Esophagus muscularis mucosa (tissue), 4 donors: ENCODE measurements around the gene MPPED1. TPM values are rescaled to one million over a fixed set of nuclear protein-coding genes. Genes with fewer than 3 reads are reported as not detected.

Source experiments
- DNase-seq: peaks from one replicate; pipeline ENCODE4 v3.0.0-alpha.2; 2017; ENCODE audit errors: extremely low spot score
- H3K27ac ChIP-seq, 4 donors: fragments of 200-600 bp; sonication (generic); replicated peaks in 1 of 4; 1 replicate in 3 of 4; 2 replicates in 1 of 4; pipeline ENCODE4 v1.5.1; 2016 to 2019; ENCODE audit warnings: mild to moderate bottlenecking in 1 of 4
- H3K27me3 ChIP-seq, 4 donors: fragments of 200-600 bp; sonication (generic); one replicate each; pipeline versions ENCODE4 v1.5.1 to v1.6.0; 2016 to 2019
- H3K36me3 ChIP-seq, 4 donors: fragments of 200-600 bp; sonication (generic); one replicate each; pipeline ENCODE4 v1.5.1; 2016 to 2019
- H3K4me1 ChIP-seq, 4 donors: fragments of 200-600 bp; sonication (generic); one replicate each; pipeline ENCODE4 v1.5.1; 2016 to 2019
- H3K4me3 ChIP-seq, 4 donors: fragments of 200-600 bp; sonication (generic); 1 replicate in 2 of 4; 2 replicates in 2 of 4; pipeline ENCODE4 v1.5.1; 2016 to 2019; ENCODE audit warnings: mild to moderate bottlenecking in 4 of 4, moderate library complexity in 1 of 4
- H3K9me3 ChIP-seq, 4 donors: fragments of 200-600 bp; sonication (generic); 1 replicate in 3 of 4; 2 replicates in 1 of 4; pipeline ENCODE4 v1.5.1; 2016 to 2019
- EP300 ChIP-seq: sonication (generic); formaldehyde crosslinking; IDR thresholded peaks from one replicate; pipeline ENCODE4 v1.6.1; 2017; ENCODE audit warnings: antibody characterized with exemption
- POLR2A ChIP-seq: fragments of 450-650 bp; IDR thresholded peaks from one replicate; pipeline ENCODE4 v1.6.1; 2017; ENCODE audit warnings: antibody characterized with exemption, moderate library complexity, mild to moderate bottlenecking, low read depth
- POLR2AphosphoS5 ChIP-seq, 2 donors: sonication (generic); formaldehyde crosslinking; IDR thresholded peaks; one replicate each; pipeline ENCODE4 v1.6.1; 2017; ENCODE audit warnings: antibody characterized with exemption in 2 of 2
- WGBS: methylation state at CpG from one replicate; pipeline ENCODE4 v1.1.5; 2018; 5-methylcytosine and 5-hydroxymethylcytosine counted together
- intact Hi-C: fragments of 100-400 bp; cut with DNase I; formaldehyde crosslinking; loops from one replicate; pipeline ENCODE4 v1.15.1; 2023
- total RNA-seq, 4 donors: library from RNA; depleted of rRNA; stranded (reverse); fragments of >200 nt; gene quantifications; one replicate each; pipeline versions ENCODE4 v1.1.0 to v1.2.1, GENCODE V29; 2016
- TF ChIP-seq, protein P1 (sequence below), 3 experiments: fragments of 200-600 bp in 2 of 3; fragments of 450-650 bp in 1 of 3; sonication (generic) in 2 of 3; IDR thresholded peaks; one replicate each; pipeline ENCODE4 v1.5.1; 2017 to 2019; ENCODE audit warnings: antibody characterized with exemption in 3 of 3, mild to moderate bottlenecking in 2 of 3, moderate library complexity in 1 of 3

MPPED1 gene
- total RNA-seq, 4 donors from 2014 or later, result not detected

DNA sequence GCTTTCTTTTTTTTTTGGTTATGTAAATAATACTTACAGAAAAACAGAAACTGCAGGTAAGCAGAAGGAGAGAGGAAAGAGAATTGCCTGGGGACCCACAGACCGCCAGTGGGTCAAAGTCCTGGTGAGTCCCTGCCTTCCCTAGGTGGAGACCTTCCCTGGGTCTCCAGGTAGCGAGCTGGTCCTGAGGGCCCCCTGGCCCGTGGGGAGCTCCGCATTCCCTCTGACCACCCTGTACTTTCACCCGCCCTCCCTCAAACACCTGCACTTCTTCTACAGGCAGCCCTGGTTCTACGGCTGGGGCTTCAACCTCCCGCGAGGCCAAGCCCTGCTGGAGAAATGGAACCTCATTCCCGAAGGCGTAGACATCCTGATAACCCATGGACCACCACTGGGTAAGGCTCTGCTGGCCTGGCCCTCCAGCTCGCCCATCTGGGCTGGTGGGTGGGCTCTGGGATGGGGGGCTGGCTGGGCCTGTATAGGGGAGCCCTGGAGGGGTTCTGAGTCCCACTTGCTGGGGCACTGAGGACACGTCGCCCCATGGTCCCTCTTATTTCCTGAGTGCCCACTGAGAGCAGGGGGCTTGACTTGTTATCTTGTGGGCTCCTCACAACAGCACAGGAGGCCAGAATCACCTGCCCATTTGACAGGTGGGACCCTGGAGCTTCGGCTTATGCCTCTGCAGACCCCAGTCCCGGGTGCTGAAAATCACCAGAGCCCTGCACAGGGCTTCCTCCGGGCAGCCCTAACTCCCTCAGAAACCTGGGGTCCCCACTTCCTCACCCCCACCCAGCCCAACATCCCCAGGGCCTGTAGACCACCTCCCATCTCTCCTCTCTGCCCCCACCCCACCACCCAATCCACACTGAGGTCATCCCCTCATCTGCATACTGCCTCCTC is 86.4 kb downstream of the MPPED1 start:
- Histone ChIP-seq H3K4me1 (no peaks in the 10 kb centered on the region), H3K4me3 (no peak overlapping the region), H3K9me3 (no peaks in the 10 kb centered on the region), H3K27me3 (peaks cover 0 to 19% (median 0%) of the 10 kb centered on the region in 4 donors), H3K27ac (no peak overlapping the region), H3K36me3 (no peaks in the 10 kb centered on the region)
- no peak for DNase-seq
- TF ChIP-seq POLR2AphosphoS5 (IDR thresholded peaks at IDR 0.05) (no peak), POLR2A (no peak), EP300 (no peak)
- TF ChIP-seq, protein P1, sequence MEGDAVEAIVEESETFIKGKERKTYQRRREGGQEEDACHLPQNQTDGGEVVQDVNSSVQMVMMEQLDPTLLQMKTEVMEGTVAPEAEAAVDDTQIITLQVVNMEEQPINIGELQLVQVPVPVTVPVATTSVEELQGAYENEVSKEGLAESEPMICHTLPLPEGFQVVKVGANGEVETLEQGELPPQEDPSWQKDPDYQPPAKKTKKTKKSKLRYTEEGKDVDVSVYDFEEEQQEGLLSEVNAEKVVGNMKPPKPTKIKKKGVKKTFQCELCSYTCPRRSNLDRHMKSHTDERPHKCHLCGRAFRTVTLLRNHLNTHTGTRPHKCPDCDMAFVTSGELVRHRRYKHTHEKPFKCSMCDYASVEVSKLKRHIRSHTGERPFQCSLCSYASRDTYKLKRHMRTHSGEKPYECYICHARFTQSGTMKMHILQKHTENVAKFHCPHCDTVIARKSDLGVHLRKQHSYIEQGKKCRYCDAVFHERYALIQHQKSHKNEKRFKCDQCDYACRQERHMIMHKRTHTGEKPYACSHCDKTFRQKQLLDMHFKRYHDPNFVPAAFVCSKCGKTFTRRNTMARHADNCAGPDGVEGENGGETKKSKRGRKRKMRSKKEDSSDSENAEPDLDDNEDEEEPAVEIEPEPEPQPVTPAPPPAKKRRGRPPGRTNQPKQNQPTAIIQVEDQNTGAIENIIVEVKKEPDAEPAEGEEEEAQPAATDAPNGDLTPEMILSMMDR (IDR thresholded peaks at IDR 0.05), result no peak
- intact Hi-C loops, result no loop called here
- 88% methylated on average over 9 of the region's 16 CpGs for WGBS

DNA sequence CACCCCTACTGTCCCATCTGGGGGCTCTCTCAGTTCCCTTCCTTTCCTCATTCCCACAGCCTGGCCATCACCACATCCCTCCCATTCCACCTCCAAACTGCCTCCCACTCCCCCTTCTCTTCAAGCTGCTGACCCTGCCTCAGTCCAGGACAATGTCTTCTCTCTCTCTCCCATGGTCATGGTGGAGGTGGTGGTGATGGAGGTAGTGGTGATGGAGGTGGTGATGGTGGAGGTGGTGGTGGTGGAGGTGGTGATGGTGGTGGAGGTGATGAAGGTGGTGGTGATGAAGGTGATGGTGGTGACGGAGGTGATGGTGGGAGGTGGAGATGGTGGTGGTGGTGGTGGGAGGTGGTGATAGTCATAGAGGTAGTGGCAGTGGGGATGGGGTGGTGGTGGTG is 87.0 kb downstream of the MPPED1 start:
- intact Hi-C loops, result no loop called here
- TF ChIP-seq POLR2A (no peak), EP300 (no peak), POLR2AphosphoS5 (IDR thresholded peaks at IDR 0.05) (no peak)
- TF ChIP-seq, protein P1 (IDR thresholded peaks at IDR 0.05), result no peak
- H3K27ac ChIP-seq, result no peak overlapping the region
- no peaks in the 10 kb centered on the region for H3K4me1 ChIP-seq
- H3K27me3 ChIP-seq, result peaks cover 0 to 19% (median 0%) of the 10 kb centered on the region in 4 donors
- no peak overlapping the region for H3K4me3 ChIP-seq
- DNase-seq, result no peak
- H3K36me3 ChIP-seq, result no peaks in the 10 kb centered on the region
- WGBS, result 98% methylated on average over 1 of the region's 1 CpG
- no peaks in the 10 kb centered on the region for H3K9me3 ChIP-seq

DNA sequence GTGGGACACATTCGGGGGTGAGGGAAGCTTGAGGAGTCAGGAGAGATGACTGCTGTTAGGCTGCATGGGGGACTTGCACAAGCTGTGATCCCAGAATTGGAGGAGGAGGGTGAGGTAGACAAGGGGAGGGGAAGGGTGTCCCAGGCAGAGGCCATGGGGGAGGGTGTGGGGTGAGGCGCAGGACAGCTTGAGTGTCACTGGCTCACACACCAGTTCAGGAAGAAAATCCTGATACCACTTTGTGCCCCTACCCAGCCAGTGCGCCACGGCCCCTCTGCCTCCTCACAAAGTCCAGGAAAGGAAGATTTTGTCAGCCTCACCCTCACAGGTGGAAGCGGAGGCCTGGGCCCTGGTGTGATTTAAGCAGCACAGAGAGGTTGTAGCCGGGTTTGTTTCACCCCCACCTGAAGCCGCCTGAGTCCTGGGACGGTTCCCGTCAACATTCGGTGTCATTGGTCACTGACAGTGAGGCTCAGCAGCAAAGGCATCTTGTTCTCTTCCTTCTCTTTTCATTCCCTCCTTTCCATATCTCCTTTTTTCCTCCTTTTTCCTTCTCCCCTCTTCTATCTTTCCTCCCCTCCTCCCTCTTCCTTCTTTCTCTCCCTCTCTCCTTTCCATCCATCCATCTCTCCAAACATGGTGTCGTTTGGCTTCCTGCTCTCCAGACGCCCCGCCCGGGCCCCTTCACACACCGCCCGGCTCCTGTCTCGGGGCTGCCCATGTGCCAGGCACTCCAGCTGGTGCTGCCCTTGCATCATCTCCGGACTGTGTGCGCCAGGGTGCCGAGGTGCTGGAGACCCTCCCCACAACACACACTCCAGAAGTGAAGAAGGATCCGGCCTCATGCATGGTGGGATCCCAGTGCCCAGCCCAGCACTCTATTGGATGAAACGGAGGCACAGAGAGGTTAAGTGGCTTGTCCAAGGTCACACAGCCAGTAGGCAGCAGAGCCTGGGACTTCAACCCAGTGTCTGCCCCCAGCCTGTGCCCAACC is 89.3 kb downstream of the MPPED1 start:
- intact Hi-C loops, result no loop called here

DNA sequence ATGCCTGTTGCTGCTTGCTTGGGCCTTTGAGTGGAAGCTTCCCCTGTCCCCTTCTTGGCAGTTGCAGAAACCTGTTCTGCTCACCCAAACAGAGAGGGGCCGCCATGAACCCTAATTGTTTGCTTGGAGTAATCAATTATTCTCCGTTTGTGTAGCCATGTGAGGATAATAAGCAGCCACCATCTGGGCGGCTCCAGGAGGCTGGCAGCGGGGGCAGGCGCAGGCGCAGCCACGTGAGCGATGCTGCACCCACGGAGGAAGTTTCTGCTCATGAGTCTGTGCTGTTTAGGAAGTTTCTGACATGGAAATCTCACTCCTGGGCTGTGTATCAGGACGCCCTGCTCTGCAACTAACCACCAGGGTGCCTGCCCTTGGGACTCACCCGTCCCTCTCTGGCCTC is 90.1 kb downstream of the MPPED1 start:
- Histone ChIP-seq H3K4me3 (no peak overlapping the region), H3K27me3 (peaks cover 0 to 19% (median 0%) of the 10 kb centered on the region in 4 donors), H3K9me3 (no peaks in the 10 kb centered on the region), H3K27ac (no peak overlapping the region), H3K4me1 (no peaks in the 10 kb centered on the region), H3K36me3 (no peaks in the 10 kb centered on the region)
- TF ChIP-seq, protein P1 (IDR thresholded peaks at IDR 0.05), result no peak
- TF ChIP-seq POLR2AphosphoS5 (IDR thresholded peaks at IDR 0.05), result no peak
- no peak for TF ChIP-seq EP300
- 73% methylated on average over 10 of the region's 11 CpGs for WGBS
- intact Hi-C loops, result no loop called here
- no peak for DNase-seq

More for the DNA sequence above, 89.3 kb downstream of the MPPED1 start:
- DNase-seq, result no peak
- Histone ChIP-seq H3K4me3 (no peak overlapping the region), H3K4me1 (no peaks in the 10 kb centered on the region), H3K36me3 (no peaks in the 10 kb centered on the region), H3K9me3 (no peaks in the 10 kb centered on the region), H3K27me3 (peaks cover 0 to 19% (median 0%) of the 10 kb centered on the region in 4 donors), H3K27ac (no peak overlapping the region)
- 78% methylated on average over 20 of the region's 22 CpGs for WGBS
- TF ChIP-seq, protein P1 (IDR thresholded peaks at IDR 0.05), result no peak
- no peak for TF ChIP-seq EP300
- TF ChIP-seq POLR2A, result no peak
- TF ChIP-seq POLR2AphosphoS5 (IDR thresholded peaks at IDR 0.05), result no peak
